Neural progenitor cell (in vitro differentiated cells): ENCODE measurements around the gene TMX2. TPM values are rescaled to one million over a fixed set of nuclear protein-coding genes. Genes with fewer than 3 reads are reported as not detected.

Experiments used
- DNase-seq: peaks from one replicate; pipeline ENCODE4 v3.0.0-alpha.2; 2016; ENCODE audit warnings: low spot score
- H2AFZ ChIP-seq: fragments of 200-600 bp; sonication (generic); replicated peaks from 2 replicates; pipeline ENCODE4 v1.6.1; 2016; ENCODE audit warnings: antibody characterized with exemption
- H3F3A ChIP-seq: fragments of 200-600 bp; sonication (generic); 2 replicates; pipeline ENCODE4 v1.6.1; 2016; ENCODE audit warnings: antibody characterized with exemption, low read depth
- H3K27ac ChIP-seq: fragments of 200-600 bp; sonication (generic); 2 replicates; pipeline ENCODE4 v1.5.1; 2016; ENCODE audit warnings: mild to moderate bottlenecking
- H3K27me3 ChIP-seq: fragments of 200-600 bp; sonication (generic); 2 replicates; pipeline ENCODE4 v1.6.1; 2016; ENCODE audit warnings: mild to moderate bottlenecking, moderate library complexity
- H3K36me3 ChIP-seq: fragments of 200-600 bp; sonication (generic); 2 replicates; pipeline ENCODE4 v1.5.1; 2016
- H3K4me1 ChIP-seq: fragments of 200-600 bp; sonication (generic); 2 replicates; pipeline ENCODE4 v1.6.1; 2016; ENCODE audit warnings: mixed run types
- H3K4me2 ChIP-seq: fragments of 200-600 bp; sonication (generic); 2 replicates; pipeline ENCODE4 v1.6.1; 2016
- H3K4me3 ChIP-seq: fragments of 200-600 bp; sonication (generic); 2 replicates; pipeline ENCODE4 v1.5.1; 2016
- H3K79me2 ChIP-seq: fragments of 200-600 bp; sonication (generic); 2 replicates; pipeline ENCODE4 v1.6.1; 2016; ENCODE audit warnings: low read depth
- H3K9ac ChIP-seq: fragments of 200-600 bp; sonication (generic); 2 replicates; pipeline ENCODE4 v1.6.1; 2016
- H3K9me3 ChIP-seq: fragments of 200-600 bp; sonication (generic); 2 replicates; pipeline ENCODE4 v1.5.1; 2016; ENCODE audit warnings: low read depth
- H4K20me1 ChIP-seq: fragments of 200-600 bp; sonication (generic); 2 replicates; pipeline ENCODE4 v1.6.1; 2016; ENCODE audit warnings: low read depth
- H3K27ac Mint-ChIP-seq: 3 replicates; pipeline ENCODE4 v1.8.0; 2021; ENCODE audit warnings: mixed read lengths
- H3K27me3 Mint-ChIP-seq: 2 replicates; pipeline ENCODE4 v1.8.0; 2022; ENCODE audit warnings: low read depth, mild to moderate bottlenecking, inconsistent platforms, moderate library complexity, mixed read lengths; ENCODE audit not compliant: insufficient read depth
- H3K36me3 Mint-ChIP-seq: 3 replicates; pipeline ENCODE4 v1.8.0; 2021; ENCODE audit warnings: mixed read lengths
- H3K4me1 Mint-ChIP-seq: 3 replicates; pipeline ENCODE4 v1.8.0; 2021; ENCODE audit warnings: mixed read lengths
- H3K4me3 Mint-ChIP-seq: 3 replicates; pipeline ENCODE4 v1.8.0; 2021; ENCODE audit warnings: mild to moderate bottlenecking, moderate library complexity, mixed read lengths
- H3K9me3 Mint-ChIP-seq: 3 replicates; pipeline ENCODE4 v1.8.0; 2020; ENCODE audit warnings: mixed read lengths
- CTCF ChIP-seq: fragments of 200-600 bp; sonication (generic); IDR thresholded peaks from 2 replicates; pipeline ENCODE4 v1.5.1; 2017; ENCODE audit warnings: antibody characterized with exemption, mild to moderate bottlenecking
- EZH2 ChIP-seq: fragments of 200-600 bp; sonication (generic); IDR thresholded peaks from 2 replicates; pipeline ENCODE4 v1.6.1; 2017; ENCODE audit warnings: antibody characterized with exemption, mild to moderate bottlenecking, moderate library complexity
- EZH2phosphoT487 ChIP-seq: fragments of 200-600 bp; sonication (generic); IDR thresholded peaks from 2 replicates; pipeline ENCODE4 v1.6.1; 2017; ENCODE audit warnings: antibody characterized with exemption
- total RNA-seq: library from RNA; depleted of rRNA; stranded (reverse); fragments of >200 nt; gene quantifications from 2 replicates; pipeline ENCODE4 v1.2.3, GENCODE V29; 2015; ENCODE audit warnings: low replicate concordance

TMX2 gene
- total RNA-seq, 1 donor from 2014 or later = 66.5 TPM

GRCh38 chr11:57727185-57727584, 14.8 kb downstream of the TMX2 start:
- no peak overlapping the region for H3K4me3 Mint-ChIP-seq
- H4K20me1 ChIP-seq = peaks cover 8% of the 10 kb centered on the region
- H3K9ac ChIP-seq = no peak overlapping the region
- no peak for DNase-seq
- no peak overlapping the region for H3K4me2 ChIP-seq
- H3K4me1 Mint-ChIP-seq = no peaks in the 10 kb centered on the region
- H3K4me3 ChIP-seq = no peak overlapping the region
- H3K9me3 ChIP-seq = no peaks in the 10 kb centered on the region
- peaks cover 9% of the 10 kb centered on the region for H3K36me3 Mint-ChIP-seq
- peaks cover 8% of the 10 kb centered on the region for H3K4me1 ChIP-seq
- H3K36me3 ChIP-seq = no peaks in the 10 kb centered on the region
- peaks cover 88% of the 10 kb centered on the region for H3K79me2 ChIP-seq
- no peaks in the 10 kb centered on the region for H3K9me3 Mint-ChIP-seq
- peaks cover 13% of the 10 kb centered on the region for H3F3A ChIP-seq
- no peak overlapping the region for H2AFZ ChIP-seq
- no peak overlapping the region for H3K27ac Mint-ChIP-seq
- H3K27me3 ChIP-seq = no peaks in the 10 kb centered on the region
- no peak for TF ChIP-seq EZH2phosphoT487
- TF ChIP-seq CTCF = no peak
- no peak for TF ChIP-seq EZH2
- no peaks in the 10 kb centered on the region for H3K27me3 Mint-ChIP-seq
- no peak overlapping the region for H3K27ac ChIP-seq

GRCh38 chr11:57728829-57729228, 16.4 kb downstream of the TMX2 start:
- no peak for DNase-seq
- no peak overlapping the region for H3K4me2 ChIP-seq
- H4K20me1 ChIP-seq = peaks cover 8% of the 10 kb centered on the region
- Mint-ChIP-seq H3K27me3 (no peaks in the 10 kb centered on the region), H3K27ac (no peak overlapping the region), H3K36me3 (peaks cover 9% of the 10 kb centered on the region), H3K9me3 (no peaks in the 10 kb centered on the region), H3K4me1 (no peaks in the 10 kb centered on the region), H3K4me3 (no peak overlapping the region)
- no peak for TF ChIP-seq EZH2
- no peak for TF ChIP-seq EZH2phosphoT487
- TF ChIP-seq CTCF = no peak
- no peaks in the 10 kb centered on the region for H3K36me3 ChIP-seq
- no peaks in the 10 kb centered on the region for H3K9me3 ChIP-seq
- peak overlapping the region; percentile 74 for H3K27ac ChIP-seq
- H3K9ac ChIP-seq = no peak overlapping the region
- peaks cover 13% of the 10 kb centered on the region for H3F3A ChIP-seq
- H3K4me3 ChIP-seq = no peak overlapping the region
- H3K4me1 ChIP-seq = peaks cover 8% of the 10 kb centered on the region
- no peak overlapping the region for H2AFZ ChIP-seq
- no peaks in the 10 kb centered on the region for H3K27me3 ChIP-seq
- H3K79me2 ChIP-seq = peaks cover 82% of the 10 kb centered on the region

GRCh38 chr11:57729479-57729878, 17.1 kb downstream of the TMX2 start:
- peaks cover 82% of the 10 kb centered on the region for H3K79me2 ChIP-seq
- H3K27me3 ChIP-seq = no peaks in the 10 kb centered on the region
- TF ChIP-seq EZH2 = no peak
- no peak overlapping the region for H3K4me3 Mint-ChIP-seq
- no peak overlapping the region for H3K27ac ChIP-seq
- no peak overlapping the region for H3K9ac ChIP-seq
- peaks cover 13% of the 10 kb centered on the region for H3F3A ChIP-seq
- no peak overlapping the region for H3K27ac Mint-ChIP-seq
- H3K4me3 ChIP-seq = no peak overlapping the region
- no peaks in the 10 kb centered on the region for H3K27me3 Mint-ChIP-seq
- no peak overlapping the region for H2AFZ ChIP-seq
- no peaks in the 10 kb centered on the region for H3K36me3 ChIP-seq
- peaks cover 8% of the 10 kb centered on the region for H4K20me1 ChIP-seq
- H3K9me3 ChIP-seq = no peaks in the 10 kb centered on the region
- H3K4me1 Mint-ChIP-seq = no peaks in the 10 kb centered on the region
- peaks cover 8% of the 10 kb centered on the region for H3K4me1 ChIP-seq
- peaks cover 9% of the 10 kb centered on the region for H3K36me3 Mint-ChIP-seq
- no peak overlapping the region for H3K4me2 ChIP-seq
- no peaks in the 10 kb centered on the region for H3K9me3 Mint-ChIP-seq
- no peak for DNase-seq

GRCh38 chr11:57732661-57733060, 20.3 kb downstream of the TMX2 start:
- no peak for DNase-seq
- peaks cover 84% of the 10 kb centered on the region for H3K79me2 ChIP-seq
- H3K27ac Mint-ChIP-seq = no peak overlapping the region

More at GRCh38 chr11:57732661-57733060, 20.3 kb downstream of the TMX2 start:
- Histone ChIP-seq H3K27ac (no peak overlapping the region), H3K27me3 (no peaks in the 10 kb centered on the region), H3F3A (peaks cover 8% of the 10 kb centered on the region), H4K20me1 (peaks cover 13% of the 10 kb centered on the region), H3K4me1 (peaks cover 8% of the 10 kb centered on the region), H3K4me3 (no peak overlapping the region), H3K9me3 (no peaks in the 10 kb centered on the region), H3K36me3 (no peaks in the 10 kb centered on the region), H3K4me2 (no peak overlapping the region), H2AFZ (no peak overlapping the region), H3K9ac (no peak overlapping the region)
- Mint-ChIP-seq H3K9me3 (no peaks in the 10 kb centered on the region), H3K36me3 (peaks cover 7% of the 10 kb centered on the region), H3K4me3 (no peak overlapping the region), H3K4me1 (no peaks in the 10 kb centered on the region), H3K27me3 (no peaks in the 10 kb centered on the region)
- TF ChIP-seq EZH2 = no peak
- TF ChIP-seq CTCF = no peak
- no peak for TF ChIP-seq EZH2phosphoT487
